ENCODE results near the gene MEIKIN.

MEIKIN gene

DNA sequence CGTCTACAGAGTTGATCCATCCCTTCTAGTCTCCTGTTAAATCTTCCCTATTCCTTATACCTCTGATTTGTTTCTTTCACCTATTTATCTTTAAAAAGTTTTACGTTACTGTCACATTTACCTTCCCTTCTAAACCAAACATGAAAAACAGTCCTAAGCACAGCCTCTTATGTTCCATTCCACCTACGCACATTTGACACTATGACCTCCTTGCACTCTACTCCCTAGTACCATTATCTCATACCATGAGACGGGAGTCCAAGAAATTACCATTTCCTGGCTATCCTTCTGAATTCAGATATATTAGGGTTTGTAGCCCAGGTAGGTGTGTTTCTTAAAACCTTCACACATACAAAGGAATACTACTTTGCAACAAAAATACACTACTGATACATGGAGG, 173.8 kb downstream of the MEIKIN start:
- no peak for DNase-seq (ENCODE audit: low spot score)

DNA sequence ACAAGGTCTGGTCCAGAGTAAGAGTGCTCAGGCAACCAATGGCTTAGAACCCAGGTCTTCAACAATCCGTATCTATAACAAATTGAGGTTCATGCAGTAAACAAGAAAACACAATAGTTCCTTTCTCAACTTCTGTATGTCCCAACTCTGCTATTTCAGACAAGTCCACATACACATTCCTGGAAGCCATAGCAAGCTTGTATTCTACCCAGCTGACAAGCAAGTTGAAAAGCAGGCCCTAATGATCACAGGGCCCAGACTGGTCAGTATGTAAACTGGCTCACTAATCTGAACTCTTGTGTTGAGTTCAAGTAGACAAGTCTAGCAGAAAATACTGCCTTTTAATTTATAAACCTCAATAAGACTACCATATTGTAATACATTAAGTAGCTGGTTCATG, 175.5 kb downstream of the MEIKIN start:
- DNase-seq (ENCODE audit: low spot score): no peak

DNA sequence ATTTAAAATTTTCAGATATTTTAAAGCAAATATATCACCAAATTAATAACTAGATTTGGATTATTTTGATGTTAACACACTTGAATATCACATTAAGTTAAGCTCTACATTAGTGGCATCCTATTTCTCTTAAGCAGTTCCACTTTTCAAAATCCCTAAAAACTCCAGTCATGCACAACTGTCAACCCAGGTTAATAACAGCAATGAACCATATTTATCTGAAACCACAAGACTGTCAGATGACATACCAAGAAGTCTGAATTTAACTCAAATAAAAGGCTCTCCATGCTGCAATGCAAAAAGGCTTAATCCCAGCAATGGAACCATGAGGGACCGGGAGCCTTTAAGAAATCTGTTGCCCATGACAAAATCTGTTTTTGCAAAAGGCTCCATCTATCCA, 176.1 kb downstream of the MEIKIN start:
- DNase-seq (ENCODE audit: low spot score): no peak

DNA sequence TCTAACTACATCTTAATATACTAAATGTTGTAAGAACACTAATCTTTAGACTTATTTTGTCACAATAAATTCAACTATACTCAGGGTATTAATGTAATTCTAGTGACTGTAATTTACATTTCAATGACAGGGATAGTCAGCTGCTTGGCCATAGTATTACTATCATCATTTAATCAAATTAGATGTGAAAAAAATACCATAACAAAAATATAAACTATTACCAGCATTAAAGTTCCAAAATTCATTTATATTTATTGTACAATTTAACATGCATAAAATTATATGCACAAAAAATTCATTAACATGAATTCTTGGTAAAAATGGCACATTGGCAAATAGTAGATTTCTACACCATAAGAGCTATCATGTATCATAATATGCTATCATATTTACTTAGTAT, 177.6 kb downstream of the MEIKIN start:
- no peak for DNase-seq (ENCODE audit: low spot score)

DNA sequence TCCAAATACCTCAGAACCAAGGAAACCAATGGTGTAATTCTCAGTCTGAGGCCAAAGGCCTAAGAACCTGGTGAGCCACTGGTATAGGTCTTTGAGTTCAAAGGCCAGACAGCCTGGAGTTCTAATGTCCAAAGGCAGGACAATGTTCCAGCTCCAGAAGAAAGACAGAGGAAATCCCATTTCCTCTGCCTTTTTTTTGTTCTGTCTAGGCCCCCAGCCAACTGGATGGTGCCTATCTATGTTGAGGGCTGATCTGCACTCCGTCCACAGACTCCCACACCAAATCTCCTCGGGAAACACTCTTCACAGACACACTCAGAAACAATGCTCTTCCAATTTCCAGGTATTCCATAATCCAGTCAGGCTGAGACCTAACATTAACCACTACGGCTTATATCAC, 178.8 kb downstream of the MEIKIN start:
- DNase-seq (ENCODE audit: low spot score): no peak

DNA sequence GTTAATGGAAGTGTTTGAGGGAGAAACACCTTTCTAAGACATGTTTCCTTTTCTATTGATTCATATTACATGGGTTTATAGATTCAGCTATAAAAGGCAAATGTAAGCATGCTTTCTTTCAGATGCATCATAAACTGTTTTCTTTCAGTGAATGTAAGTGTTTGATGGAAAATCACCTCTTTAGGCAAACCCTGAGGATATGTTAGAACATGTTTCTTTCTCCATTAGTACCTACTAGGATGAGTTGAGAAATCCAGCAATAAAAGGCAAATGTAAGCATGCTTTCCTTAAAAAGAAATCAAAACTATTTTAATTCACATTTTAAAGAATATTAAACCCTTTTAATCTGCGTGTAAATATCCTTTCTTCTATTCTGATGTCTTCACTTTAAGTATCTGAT, 180.2 kb downstream of the MEIKIN start:
- DNase-seq (ENCODE audit: low spot score): no peak

DNA sequence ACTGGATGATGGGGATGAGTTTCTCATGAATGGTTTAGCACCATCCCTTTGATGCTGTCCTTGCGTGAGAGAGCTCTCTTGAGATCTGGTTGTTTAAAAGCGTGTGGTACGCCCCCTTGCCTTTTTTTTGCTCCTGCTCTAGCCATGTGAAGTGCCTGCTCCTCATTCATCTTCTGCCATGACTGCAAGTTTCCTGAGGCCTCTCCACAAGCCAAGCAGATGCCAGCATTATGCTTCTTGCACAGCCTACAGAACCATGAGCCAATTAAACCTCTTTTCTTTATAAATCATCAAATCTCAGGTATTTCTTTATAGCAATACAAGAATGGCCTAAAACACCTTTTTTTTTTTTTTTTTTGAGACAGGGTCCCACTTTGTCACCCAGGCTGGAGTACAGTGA, 181.5 kb downstream of the MEIKIN start:
- DNase-seq (ENCODE audit: low spot score): no peak

DNA sequence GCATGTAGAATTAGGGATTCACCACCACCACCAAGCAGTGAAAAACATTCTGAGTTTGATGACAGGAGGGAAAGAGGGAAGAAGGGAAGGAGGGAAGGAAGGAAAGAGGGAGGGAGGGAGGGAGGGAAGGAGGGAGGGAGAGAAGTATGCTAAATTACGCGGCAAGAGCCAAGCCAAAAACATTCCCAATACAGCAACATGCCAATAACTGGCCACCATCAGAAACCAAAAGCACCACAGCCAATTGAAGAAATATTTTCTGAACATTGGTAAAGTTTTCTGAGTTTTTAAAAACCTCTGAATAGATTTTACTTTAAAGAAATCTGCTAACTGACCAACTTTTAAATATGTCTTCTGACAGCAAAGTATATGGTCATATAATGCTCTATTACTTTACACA, 184.7 kb downstream of the MEIKIN start:
- no peak for DNase-seq (ENCODE audit: low spot score)

DNA sequence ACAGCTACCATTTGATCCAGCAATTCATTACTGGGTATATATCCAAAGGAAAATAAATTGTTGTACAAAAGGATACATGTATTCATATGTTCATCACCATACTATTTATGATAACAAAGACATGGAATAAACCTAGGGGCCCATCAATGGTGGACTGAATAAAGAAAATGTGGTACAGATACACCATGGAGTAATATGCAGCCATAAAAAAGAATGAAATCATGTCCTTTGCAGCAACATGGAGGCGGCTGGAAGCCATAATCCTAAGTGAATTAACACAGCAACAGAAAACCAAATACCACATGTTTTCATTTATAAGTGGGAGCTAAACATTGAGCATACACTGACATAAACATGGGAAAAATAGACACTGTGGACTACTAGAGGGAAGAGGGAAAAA, 185.8 kb downstream of the MEIKIN start:
- no peak for DNase-seq (ENCODE audit: low spot score)

DNA sequence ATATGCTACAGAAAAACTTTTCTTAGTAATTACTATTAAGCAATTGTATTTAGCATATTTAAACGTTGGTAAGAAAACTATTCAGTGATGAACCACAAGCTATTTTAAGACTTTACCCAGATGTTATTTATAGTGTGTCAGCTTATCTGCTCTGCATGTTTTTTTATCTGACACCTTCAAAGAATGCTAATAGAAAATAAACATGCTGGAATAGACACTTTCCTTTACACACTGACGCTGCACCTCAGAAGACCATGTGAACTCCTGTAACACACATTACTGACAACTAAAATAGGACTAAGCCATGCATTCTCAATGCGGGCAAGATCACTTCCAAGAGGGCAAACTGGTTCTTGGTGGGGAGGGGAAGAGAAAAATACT, 187.0 kb downstream of the MEIKIN start:
- DNase-seq (ENCODE audit: low spot score): no peak

DNA sequence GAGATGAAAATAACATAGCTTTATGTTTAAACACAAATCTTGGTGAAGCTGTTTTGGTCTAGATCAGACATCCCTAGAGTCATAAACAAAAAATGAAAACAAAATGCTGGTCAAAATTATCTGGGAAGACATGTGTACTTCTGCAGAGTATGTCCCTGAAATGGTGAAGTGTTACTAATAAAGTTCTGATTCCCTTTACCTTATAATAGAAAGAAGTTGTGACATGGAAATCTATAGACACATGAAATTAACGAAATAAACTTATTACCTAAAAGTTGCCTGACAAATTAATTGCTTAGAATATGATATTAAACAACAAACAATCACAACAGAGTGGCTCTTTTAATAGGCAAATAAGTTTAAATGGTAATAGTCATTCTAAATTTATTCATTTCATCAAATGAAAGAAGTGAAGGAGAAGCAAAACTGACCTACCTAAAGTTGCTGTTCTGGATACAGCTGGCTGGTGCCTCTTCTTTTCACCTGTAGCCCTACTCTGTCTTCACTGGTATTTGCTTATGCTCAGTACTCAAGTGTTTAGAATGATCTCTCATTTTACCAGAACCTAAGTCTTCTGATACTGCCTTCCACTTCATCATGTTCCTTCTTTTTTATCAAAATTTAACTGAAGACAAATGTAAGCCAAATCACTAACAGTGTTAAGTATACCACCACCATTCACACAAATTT, 187.5 kb downstream of the MEIKIN start:
- DNase-seq (ENCODE audit: low spot score): no peak
